DOHH2 (cell line): ENCODE measurements around the gene DNAH6.

Source experiments
- H3F3A ChIP-seq: fragments of 200-600 bp; sonication (generic), shearing (Covaris generic); 2 replicates; pipeline ENCODE4 v1.6.0; 2016; ENCODE audit warnings: antibody characterized with exemption, mild to moderate bottlenecking; ENCODE audit not compliant: control insufficient read depth, insufficient read depth
- H3K27ac ChIP-seq: fragments of 200-600 bp; sonication (generic); 2 replicates; pipeline ENCODE4 v1.5.1; 2014; ENCODE audit warnings: low read depth, mild to moderate bottlenecking, low read length, moderate library complexity
- H3K27me3 ChIP-seq: fragments of 200-600 bp; sonication (generic); 2 replicates; pipeline ENCODE4 v1.6.1; 2014; ENCODE audit warnings: mild to moderate bottlenecking, low read length, mixed read lengths; ENCODE audit not compliant: control insufficient read depth
- H3K36me3 ChIP-seq: fragments of 200-600 bp; sonication (generic); 2 replicates; pipeline ENCODE4 v1.6.1; 2014; ENCODE audit warnings: mild to moderate bottlenecking, low read length, moderate library complexity, mixed read lengths; ENCODE audit not compliant: control insufficient read depth
- H3K4me1 ChIP-seq: fragments of 200-600 bp; sonication (generic); 2 replicates; pipeline ENCODE4 v1.6.1; 2014; ENCODE audit warnings: mild to moderate bottlenecking, low read length, mixed read lengths; ENCODE audit not compliant: control insufficient read depth
- H3K4me2 ChIP-seq: fragments of 200-600 bp; sonication (generic); 2 replicates; pipeline ENCODE4 v1.6.0; 2014; ENCODE audit warnings: mild to moderate bottlenecking, low read length, moderate library complexity
- H3K4me3 ChIP-seq: fragments of 200-600 bp; sonication (generic); 2 replicates; pipeline ENCODE4 v1.5.1; 2014; ENCODE audit warnings: mild to moderate bottlenecking, low read length, mixed read lengths
- H3K79me2 ChIP-seq: fragments of 200-600 bp; sonication (generic); 2 replicates; pipeline ENCODE4 v1.6.1; 2014; ENCODE audit warnings: mild to moderate bottlenecking, low read length, mixed read lengths; ENCODE audit not compliant: control insufficient read depth
- H3K9me2 ChIP-seq: fragments of 200-600 bp; sonication (generic); replicated peaks from 2 replicates; pipeline ENCODE4 v1.6.1; 2014; ENCODE audit warnings: mild to moderate bottlenecking, low read length, mixed read lengths; ENCODE audit not compliant: control insufficient read depth
- H3K9me3 ChIP-seq: fragments of 200-600 bp; sonication (generic); 2 replicates; pipeline ENCODE4 v1.6.1; 2014; ENCODE audit warnings: antibody characterized with exemption, low read length, mixed read lengths; ENCODE audit not compliant: control insufficient read depth, insufficient read depth
- H4K20me1 ChIP-seq: fragments of 200-600 bp; sonication (generic); 2 replicates; pipeline ENCODE4 v1.6.0; 2014; ENCODE audit warnings: low read depth, mild to moderate bottlenecking, antibody characterized with exemption, low read length, moderate library complexity; ENCODE audit not compliant: control insufficient read depth, insufficient read depth
- EZH2phosphoT487 ChIP-seq: fragments of 200-600 bp; sonication (generic); IDR thresholded peaks from 2 replicates; pipeline ENCODE4 v1.6.1; 2017; ENCODE audit warnings: borderline replicate concordance, mild to moderate bottlenecking, antibody characterized with exemption, low read length, moderate library complexity, mixed read lengths
- TF ChIP-seq, protein P1 (sequence below): fragments of 200-600 bp; sonication (generic); IDR thresholded peaks from one replicate; pipeline ENCODE4 v1.5.1; 2014; ENCODE audit warnings: antibody characterized with exemption, mild to moderate bottlenecking, low read depth, low read length; ENCODE audit not compliant: poor library complexity, severe bottlenecking

Gene DNAH6

DNA sequence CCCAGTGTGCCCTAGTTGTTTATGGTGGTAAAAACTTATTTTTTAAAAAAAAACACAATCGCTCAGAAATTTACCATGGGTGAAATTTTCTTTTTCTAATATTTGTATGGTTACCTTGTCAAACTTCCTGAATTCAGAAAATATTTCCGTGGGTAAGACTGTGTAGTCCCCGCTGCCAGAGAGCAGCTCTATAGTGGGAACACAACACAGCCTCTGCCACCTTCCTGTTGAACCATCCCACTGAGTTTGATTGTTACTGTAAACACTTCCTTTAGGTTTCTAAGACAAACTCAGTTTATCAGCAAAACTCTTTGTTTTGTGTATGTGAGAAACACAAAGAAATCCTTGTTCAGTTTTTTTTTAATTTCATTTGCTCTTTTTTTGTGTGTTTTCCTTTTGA lies 17.9 kb downstream of the DNAH6 start:
- Histone ChIP-seq H3K27me3 (0 out of 2 replicates have a peak, but pooled peaks cover 4% of the 10 kb centered on the region), H3F3A (no peaks in the 10 kb centered on the region), H3K4me3 (no peak overlapping the region), H4K20me1 (no peaks in the 10 kb centered on the region), H3K27ac (no peak overlapping the region), H3K79me2 (no peaks in the 10 kb centered on the region), H3K36me3 (no peaks in the 10 kb centered on the region), H3K9me2 (no peaks in the 10 kb centered on the region), H3K9me3 (no peaks in the 10 kb centered on the region), H3K4me1 (no peaks in the 10 kb centered on the region), H3K4me2 (no peak overlapping the region)
- TF ChIP-seq, protein P1, sequence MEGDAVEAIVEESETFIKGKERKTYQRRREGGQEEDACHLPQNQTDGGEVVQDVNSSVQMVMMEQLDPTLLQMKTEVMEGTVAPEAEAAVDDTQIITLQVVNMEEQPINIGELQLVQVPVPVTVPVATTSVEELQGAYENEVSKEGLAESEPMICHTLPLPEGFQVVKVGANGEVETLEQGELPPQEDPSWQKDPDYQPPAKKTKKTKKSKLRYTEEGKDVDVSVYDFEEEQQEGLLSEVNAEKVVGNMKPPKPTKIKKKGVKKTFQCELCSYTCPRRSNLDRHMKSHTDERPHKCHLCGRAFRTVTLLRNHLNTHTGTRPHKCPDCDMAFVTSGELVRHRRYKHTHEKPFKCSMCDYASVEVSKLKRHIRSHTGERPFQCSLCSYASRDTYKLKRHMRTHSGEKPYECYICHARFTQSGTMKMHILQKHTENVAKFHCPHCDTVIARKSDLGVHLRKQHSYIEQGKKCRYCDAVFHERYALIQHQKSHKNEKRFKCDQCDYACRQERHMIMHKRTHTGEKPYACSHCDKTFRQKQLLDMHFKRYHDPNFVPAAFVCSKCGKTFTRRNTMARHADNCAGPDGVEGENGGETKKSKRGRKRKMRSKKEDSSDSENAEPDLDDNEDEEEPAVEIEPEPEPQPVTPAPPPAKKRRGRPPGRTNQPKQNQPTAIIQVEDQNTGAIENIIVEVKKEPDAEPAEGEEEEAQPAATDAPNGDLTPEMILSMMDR, result no peak
- TF ChIP-seq EZH2phosphoT487, result no peak

DNA sequence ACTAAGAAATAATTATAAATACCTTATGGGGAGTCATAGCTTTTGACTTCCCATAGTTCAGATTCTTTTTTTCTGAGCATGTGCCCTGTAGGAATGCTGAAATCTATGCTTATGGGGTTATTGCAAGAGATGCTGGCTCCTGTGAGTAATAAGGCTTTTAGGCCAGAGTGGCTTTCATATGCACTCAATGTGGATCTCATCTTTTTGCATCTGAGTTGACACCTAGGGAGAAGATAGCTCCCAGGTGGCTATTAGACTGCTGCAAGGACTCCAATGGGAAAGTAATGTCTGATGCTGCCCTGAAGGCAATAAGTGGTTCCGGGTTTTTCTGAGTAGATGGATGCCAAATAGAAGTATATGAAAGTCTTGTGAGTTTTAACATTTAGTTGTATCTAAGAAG lies 21.0 kb downstream of the DNAH6 start:
- H3K4me2 ChIP-seq, result no peak overlapping the region
- no peak overlapping the region for H3K4me3 ChIP-seq
- no peaks in the 10 kb centered on the region for H3F3A ChIP-seq
- H3K4me1 ChIP-seq, result no peaks in the 10 kb centered on the region
- H3K79me2 ChIP-seq, result no peaks in the 10 kb centered on the region
- no peaks in the 10 kb centered on the region for H3K9me2 ChIP-seq
- no peaks in the 10 kb centered on the region for H3K9me3 ChIP-seq
- 0 out of 2 replicates have a peak, but pooled peaks cover 4% of the 10 kb centered on the region for H3K27me3 ChIP-seq
- H4K20me1 ChIP-seq, result no peaks in the 10 kb centered on the region
- no peak overlapping the region for H3K27ac ChIP-seq
- no peak for TF ChIP-seq EZH2phosphoT487
- TF ChIP-seq, protein P1, result no peak
- H3K36me3 ChIP-seq, result no peaks in the 10 kb centered on the region

DNA sequence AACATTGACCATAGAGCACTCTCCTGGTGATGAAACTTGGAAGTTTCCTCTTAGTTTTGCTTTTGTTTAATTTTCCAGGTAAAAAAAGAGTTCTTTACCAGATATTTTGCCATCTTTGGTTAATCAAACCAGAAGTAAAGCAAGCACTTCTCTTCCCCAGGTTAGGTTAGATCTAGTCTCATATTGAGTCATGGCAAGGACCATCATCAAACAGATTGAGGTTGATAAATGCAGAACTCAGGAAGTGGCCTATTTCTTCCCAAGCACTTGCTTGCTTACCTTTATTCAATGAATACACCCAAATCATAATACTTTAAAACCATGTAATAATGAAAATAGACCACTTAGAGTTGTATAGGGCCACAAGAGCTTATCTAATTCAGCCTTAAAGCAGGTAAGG lies 23.4 kb downstream of the DNAH6 start:
- no peak for TF ChIP-seq EZH2phosphoT487
- TF ChIP-seq, protein P1, result no peak
- Histone ChIP-seq H3K4me1 (no peaks in the 10 kb centered on the region), H3K9me2 (no peaks in the 10 kb centered on the region), H3F3A (no peaks in the 10 kb centered on the region), H3K4me3 (no peak overlapping the region), H3K36me3 (no peaks in the 10 kb centered on the region), H4K20me1 (no peaks in the 10 kb centered on the region), H3K4me2 (no peak overlapping the region), H3K79me2 (no peaks in the 10 kb centered on the region), H3K9me3 (no peaks in the 10 kb centered on the region), H3K27me3 (0 out of 2 replicates have a peak, but pooled peaks cover 4% of the 10 kb centered on the region), H3K27ac (no peak overlapping the region)

DNA sequence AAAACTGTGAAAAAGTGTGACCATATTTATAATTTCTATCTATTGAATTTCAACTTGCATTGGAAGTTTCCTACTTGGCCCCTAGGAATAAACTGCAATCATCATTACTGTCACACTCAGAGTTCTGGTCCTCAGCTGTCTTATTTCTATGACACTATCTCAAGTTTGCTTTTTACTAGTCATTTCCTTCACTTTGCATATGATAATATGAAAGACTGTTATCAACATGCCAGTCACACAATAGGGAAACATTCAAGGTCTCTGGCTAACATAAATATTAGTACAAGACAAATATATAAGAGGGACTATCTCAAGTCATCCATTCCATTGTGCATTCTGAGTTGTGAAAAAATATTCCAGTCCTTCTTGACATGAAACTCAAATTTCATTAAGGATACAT lies 28.7 kb downstream of the DNAH6 start:
- TF ChIP-seq, protein P1, result no peak
- TF ChIP-seq EZH2phosphoT487, result no peak
- no peak overlapping the region for H3K4me2 ChIP-seq
- H3K27me3 ChIP-seq, result no peaks in the 10 kb centered on the region
- H3F3A ChIP-seq, result no peaks in the 10 kb centered on the region
- no peak overlapping the region for H3K4me3 ChIP-seq
- no peaks in the 10 kb centered on the region for H4K20me1 ChIP-seq
- H3K9me3 ChIP-seq, result no peaks in the 10 kb centered on the region
- H3K79me2 ChIP-seq, result no peaks in the 10 kb centered on the region
- H3K27ac ChIP-seq, result no peak overlapping the region
- H3K36me3 ChIP-seq, result no peaks in the 10 kb centered on the region
- no peaks in the 10 kb centered on the region for H3K9me2 ChIP-seq
- no peaks in the 10 kb centered on the region for H3K4me1 ChIP-seq
